Type B pancreatic cell (in vitro differentiated cells): ENCODE measurements around the gene MCF2L. TPM values are rescaled to one million over a fixed set of nuclear protein-coding genes. Genes with fewer than 3 reads are reported as not detected.

Experiments
- DNase-seq: peaks from one replicate; pipeline ENCODE4 v3.0.0; 2021; ENCODE audit warnings: mixed read lengths; ENCODE audit not compliant: unreplicated experiment; ENCODE audit errors: extremely low spot score
- H3K27ac Mint-ChIP-seq: 2 replicates; pipeline ENCODE4 v1.8.0; 2021; ENCODE audit warnings: mild to moderate bottlenecking, mixed read lengths
- H3K27me3 Mint-ChIP-seq: 2 replicates; pipeline ENCODE4 v1.8.0; 2021; ENCODE audit warnings: mixed read lengths
- H3K36me3 Mint-ChIP-seq: 2 replicates; pipeline ENCODE4 v1.8.0; 2021; ENCODE audit warnings: mixed read lengths
- H3K4me1 Mint-ChIP-seq: one replicate; pipeline ENCODE4 v1.8.0; 2021; ENCODE audit warnings: mixed read lengths; ENCODE audit not compliant: unreplicated experiment
- H3K4me3 Mint-ChIP-seq: 2 replicates; pipeline ENCODE4 v1.8.0; 2021; ENCODE audit warnings: mild to moderate bottlenecking, mixed read lengths
- H3K9me3 Mint-ChIP-seq: 2 replicates; pipeline ENCODE4 v1.8.0; 2021; ENCODE audit warnings: mixed read lengths
- total RNA-seq: library from RNA; stranded (reverse); gene quantifications from 2 replicates; pipeline ENCODE4 v1.2.1, GENCODE V29; 2021; ENCODE audit warnings: low replicate concordance
- TF ChIP-seq, protein P1 (sequence below): fragments of 200-600 bp; sonication (generic); conservative IDR thresholded peaks from 2 replicates; pipeline ENCODE4 v1.5.0; 2021; ENCODE audit warnings: antibody characterized with exemption, mild to moderate bottlenecking

The MCF2L gene
- total RNA-seq, 1 donor from 2014 or later = 46.9 TPM

DNA sequence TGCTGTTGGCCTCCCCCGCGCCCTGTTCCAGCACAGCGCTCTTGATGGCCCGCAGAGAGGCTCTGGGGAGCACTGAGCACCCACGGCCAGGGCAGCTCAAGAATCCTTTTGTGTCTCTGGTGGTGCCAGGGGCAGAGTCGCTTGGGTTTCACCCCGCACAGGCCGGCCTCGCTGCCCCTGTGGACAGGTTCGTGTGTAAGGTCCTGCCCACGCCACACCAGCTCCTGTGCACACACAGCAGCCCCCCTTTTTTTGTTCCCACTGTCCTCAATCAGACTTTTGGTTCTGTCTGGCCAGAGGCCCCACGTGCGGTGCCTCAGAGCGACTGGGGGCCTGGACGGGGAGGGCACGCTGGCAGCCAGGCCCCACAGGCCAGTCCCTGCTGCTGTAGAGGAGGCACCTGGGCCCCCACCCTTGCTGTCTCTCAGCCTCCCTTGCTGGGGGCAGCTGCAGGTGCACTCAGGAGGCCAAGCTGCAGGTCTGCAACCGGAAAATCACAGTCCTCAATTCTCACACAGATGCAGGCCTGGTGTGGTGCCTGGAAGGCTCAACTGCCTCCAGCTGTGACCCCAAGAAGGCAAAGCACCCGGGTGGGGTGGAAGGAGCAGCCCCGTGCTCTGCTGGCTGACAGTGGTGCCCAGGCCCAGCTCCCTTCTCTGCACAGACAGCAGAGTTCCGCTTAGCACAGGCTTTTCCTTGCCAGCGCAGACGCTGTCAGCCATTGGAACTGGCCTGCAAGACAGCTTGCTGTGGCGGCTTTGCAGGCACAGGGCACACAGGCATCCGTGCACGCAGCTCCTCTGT, 124.0 kb downstream of the MCF2L start:
- no peaks in the 10 kb centered on the region for H3K9me3 Mint-ChIP-seq
- H3K4me1 Mint-ChIP-seq = peaks cover 6% of the 10 kb centered on the region
- no peak overlapping the region for H3K4me3 Mint-ChIP-seq
- H3K36me3 Mint-ChIP-seq = peaks cover 1% of the 10 kb centered on the region
- DNase-seq = no peak
- TF ChIP-seq, protein P1, sequence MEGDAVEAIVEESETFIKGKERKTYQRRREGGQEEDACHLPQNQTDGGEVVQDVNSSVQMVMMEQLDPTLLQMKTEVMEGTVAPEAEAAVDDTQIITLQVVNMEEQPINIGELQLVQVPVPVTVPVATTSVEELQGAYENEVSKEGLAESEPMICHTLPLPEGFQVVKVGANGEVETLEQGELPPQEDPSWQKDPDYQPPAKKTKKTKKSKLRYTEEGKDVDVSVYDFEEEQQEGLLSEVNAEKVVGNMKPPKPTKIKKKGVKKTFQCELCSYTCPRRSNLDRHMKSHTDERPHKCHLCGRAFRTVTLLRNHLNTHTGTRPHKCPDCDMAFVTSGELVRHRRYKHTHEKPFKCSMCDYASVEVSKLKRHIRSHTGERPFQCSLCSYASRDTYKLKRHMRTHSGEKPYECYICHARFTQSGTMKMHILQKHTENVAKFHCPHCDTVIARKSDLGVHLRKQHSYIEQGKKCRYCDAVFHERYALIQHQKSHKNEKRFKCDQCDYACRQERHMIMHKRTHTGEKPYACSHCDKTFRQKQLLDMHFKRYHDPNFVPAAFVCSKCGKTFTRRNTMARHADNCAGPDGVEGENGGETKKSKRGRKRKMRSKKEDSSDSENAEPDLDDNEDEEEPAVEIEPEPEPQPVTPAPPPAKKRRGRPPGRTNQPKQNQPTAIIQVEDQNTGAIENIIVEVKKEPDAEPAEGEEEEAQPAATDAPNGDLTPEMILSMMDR = no peak
- no peak overlapping the region for H3K27ac Mint-ChIP-seq
- H3K27me3 Mint-ChIP-seq = peaks cover 3% of the 10 kb centered on the region

DNA sequence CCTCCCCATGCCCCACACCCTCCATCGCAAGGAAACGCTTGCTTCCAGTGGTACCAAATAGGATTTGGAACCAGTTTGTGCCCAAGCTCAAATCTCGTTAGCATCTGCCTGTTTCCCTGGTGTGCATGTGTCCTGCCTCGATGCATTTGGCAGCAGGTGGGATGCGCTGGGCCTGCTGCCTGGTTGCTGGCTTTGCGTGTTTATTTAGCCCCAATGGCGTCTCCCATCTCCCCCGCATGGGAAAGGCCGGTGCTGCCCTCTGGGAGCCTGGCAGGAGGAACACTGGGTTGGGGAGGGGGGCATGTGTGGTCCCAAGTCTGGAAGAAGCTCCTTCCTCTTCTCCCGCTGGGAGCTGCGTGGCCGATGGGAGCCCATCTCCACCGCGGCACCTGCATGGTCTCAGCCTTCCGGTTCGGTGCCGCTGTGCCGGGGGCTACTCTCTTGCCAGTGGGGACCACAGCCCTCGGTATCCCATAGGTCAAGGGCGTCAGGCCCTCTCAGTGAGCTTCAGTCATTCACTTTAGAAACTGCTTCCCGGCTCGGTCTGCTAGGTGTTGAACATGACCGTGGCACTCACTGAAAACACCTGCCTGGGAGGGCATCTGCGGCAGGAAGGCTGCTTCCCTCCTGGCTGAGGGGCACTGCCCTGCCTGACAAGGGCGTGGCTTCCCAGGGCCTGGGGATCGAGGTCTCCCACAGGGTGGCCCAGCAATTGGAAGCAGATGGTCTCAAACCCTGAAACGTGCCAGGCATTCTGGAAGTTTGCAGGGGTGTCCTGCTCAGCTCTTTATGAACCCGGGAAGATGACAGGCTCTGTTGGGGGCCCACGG, 124.8 kb downstream of the MCF2L start:
- Mint-ChIP-seq H3K27me3 (peaks cover 3% of the 10 kb centered on the region), H3K36me3 (peaks cover 3% of the 10 kb centered on the region), H3K4me1 (peaks cover 14% of the 10 kb centered on the region), H3K4me3 (no peak overlapping the region), H3K27ac (no peak overlapping the region), H3K9me3 (no peaks in the 10 kb centered on the region)
- TF ChIP-seq, protein P1 = no peak
- DNase-seq = no peak

DNA sequence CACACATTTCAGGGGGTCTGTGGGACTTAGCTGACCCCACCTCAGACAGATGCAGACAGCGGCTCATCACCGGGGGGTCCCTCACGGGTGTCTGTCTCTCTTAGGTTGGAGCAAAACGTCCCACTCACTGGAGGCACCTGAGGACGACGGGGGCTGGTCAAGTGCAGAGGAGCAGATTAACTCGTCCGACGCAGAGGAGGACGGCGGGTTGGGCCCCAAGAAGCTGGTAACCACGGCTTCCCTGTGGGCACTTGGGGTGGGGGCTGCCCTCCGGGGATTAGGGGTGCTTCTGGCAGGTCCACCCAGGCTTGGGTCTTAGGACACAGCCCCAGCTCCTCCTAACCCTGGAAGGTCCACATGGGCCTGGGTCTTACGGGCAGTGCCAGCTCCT, 125.4 kb downstream of the MCF2L start:
- peaks cover 3% of the 10 kb centered on the region for H3K27me3 Mint-ChIP-seq
- no peaks in the 10 kb centered on the region for H3K9me3 Mint-ChIP-seq
- H3K27ac Mint-ChIP-seq = no peak overlapping the region
- peaks cover 3% of the 10 kb centered on the region for H3K36me3 Mint-ChIP-seq
- H3K4me3 Mint-ChIP-seq = no peak overlapping the region
- peaks cover 13% of the 10 kb centered on the region for H3K4me1 Mint-ChIP-seq
- TF ChIP-seq, protein P1 = no peak
- no peak for DNase-seq

DNA sequence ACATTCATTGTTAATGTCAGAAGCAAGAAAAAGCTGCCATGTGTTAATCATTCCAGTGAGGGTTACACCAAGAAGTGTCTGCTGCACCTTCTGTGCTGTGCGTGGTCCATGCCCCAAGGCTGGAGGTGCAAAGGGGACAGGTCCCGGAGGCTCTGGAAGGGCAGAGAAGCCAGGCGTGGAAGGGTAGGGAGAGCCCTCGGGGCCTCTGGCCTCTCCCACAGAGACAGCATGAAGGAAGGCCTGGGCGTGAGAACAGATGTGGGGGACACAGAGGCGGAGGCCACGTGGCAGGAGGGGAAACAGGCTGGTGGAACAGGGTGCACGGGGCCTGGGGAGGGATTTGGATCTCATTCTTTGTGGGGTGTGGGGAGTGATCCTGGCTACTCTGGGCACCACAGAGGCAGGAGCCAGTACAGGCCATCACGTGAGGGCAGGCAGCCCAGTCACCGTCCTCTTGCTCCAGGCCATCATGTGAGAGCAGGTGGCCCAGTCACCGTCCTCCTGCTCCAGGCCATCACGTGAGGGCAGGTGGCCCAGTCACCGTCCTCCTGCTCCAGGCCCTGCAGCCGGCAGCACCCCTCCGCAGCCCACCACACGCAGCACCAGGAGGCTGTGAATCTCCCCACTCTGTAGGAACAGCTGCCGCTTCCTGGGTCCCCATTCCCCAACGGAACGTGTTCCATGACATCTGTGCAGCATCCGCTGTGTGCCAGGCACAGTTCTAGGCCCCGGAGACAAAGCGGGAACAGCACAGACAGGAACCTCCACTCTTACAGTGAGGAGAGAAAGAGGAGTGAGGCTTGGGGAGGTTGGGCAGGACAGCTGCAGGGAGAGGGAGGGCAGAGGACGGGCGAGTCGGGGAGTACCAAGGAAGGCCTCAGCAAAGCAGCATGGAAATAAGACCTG, 126.4 kb downstream of the MCF2L start:
- DNase-seq = no peak
- Mint-ChIP-seq H3K27ac (peak overlapping the region; percentile 84), H3K36me3 (peaks cover 3% of the 10 kb centered on the region), H3K4me1 (peaks cover 11% of the 10 kb centered on the region), H3K9me3 (no peaks in the 10 kb centered on the region), H3K27me3 (peaks cover 3% of the 10 kb centered on the region), H3K4me3 (no peak overlapping the region)
- TF ChIP-seq, protein P1 = no peak

DNA sequence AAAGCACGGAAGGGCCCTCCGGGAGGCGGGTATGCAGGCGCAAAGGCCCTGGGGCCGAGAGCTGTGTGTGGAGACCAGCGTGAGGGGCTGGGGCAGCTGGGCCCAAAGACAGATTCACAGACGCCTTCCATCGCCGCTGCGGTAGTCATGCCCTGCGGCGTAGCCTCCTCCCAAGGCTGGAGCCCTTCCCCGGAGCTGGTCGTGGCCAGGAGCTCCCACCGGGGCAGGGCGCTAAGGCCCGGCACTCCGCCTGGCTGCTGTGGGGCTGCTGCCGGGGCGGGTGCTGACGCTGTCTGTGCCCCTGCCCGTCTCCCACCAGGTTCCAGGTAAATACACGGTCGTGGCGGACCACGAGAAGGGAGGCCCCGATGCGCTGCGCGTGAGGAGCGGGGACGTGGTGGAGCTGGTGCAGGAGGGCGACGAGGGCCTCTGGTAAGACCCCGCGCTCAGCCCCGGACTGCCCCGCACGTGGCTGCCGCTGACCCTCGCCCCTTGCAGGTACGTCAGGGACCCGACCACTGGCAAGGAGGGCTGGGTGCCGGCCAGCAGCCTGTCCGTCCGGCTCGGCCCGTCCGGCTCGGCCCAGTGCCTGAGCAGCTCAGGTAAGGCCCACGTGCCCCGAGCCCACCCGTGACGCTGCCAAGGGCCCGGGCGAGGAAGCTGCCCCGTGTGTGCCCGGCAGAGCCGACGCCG, 127.2 kb downstream of the MCF2L start:
- Mint-ChIP-seq H3K4me1 (peaks cover 11% of the 10 kb centered on the region), H3K27me3 (peaks cover 3% of the 10 kb centered on the region), H3K36me3 (peaks cover 3% of the 10 kb centered on the region), H3K9me3 (no peaks in the 10 kb centered on the region), H3K4me3 (no peak overlapping the region), H3K27ac (no peak overlapping the region)
- no peak for DNase-seq
- TF ChIP-seq, protein P1 = no peak
